ENCODE results near the gene RAPGEF4. TPM values are rescaled to one million over a fixed set of nuclear protein-coding genes. Genes with fewer than 3 reads are reported as not detected.

RAPGEF4 gene
- total and polyA plus RNA-seq, 4 donors: 6.4 to 33.5 (median 8.6) TPM

DNA sequence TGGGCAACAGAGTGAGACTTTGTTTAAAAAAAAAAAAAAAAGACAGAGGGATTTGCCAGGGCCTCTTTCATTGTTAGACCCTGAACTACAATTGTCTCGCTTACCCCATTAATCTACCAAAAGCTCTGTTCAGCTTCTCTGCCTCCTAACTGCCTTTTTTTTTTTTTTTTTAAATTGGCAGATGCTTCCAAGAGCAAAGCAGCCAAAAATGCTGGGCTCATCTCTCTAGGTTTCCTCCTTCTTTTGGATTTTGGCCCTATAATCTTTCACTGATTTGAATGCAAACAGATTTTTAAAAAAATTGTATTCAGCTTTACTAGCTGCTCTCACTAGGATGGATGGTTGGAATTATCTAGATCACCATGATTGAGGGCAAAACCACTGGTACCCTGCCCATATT lies 33.2 kb upstream of the RAPGEF4 start:
- ATAC-seq (ENCODE audit: insufficient read depth, low FRiP score): no peak
- H3K4me1 ChIP-seq (ENCODE audit: control insufficient read depth in 5 of 5, insufficient read depth in 5 of 5, low read length in 5 of 5): peaks cover 0 to 2% (median 0%) of the 10 kb centered on the region in 5 donors
- 89 to 100% methylated on average over 1 of the region's 1 CpG for WGBS, 2 donors
- no peaks in the 10 kb centered on the region for H3K36me3 ChIP-seq (ENCODE audit: control insufficient read depth in 4 of 4, insufficient read depth in 4 of 4, low read length in 4 of 4)
- H3K9ac ChIP-seq (ENCODE audit: insufficient read depth in 1 of 2, low read length in 2 of 2): no peak overlapping the region
- H3K27me3 ChIP-seq (ENCODE audit: control insufficient read depth in 3 of 3, insufficient read depth in 3 of 3, low read length in 2 of 3): peaks cover 0 to 2% (median 0%) of the 10 kb centered on the region in 3 donors
- no peak overlapping the region for H3K4me3 ChIP-seq
- TF ChIP-seq, protein P1, sequence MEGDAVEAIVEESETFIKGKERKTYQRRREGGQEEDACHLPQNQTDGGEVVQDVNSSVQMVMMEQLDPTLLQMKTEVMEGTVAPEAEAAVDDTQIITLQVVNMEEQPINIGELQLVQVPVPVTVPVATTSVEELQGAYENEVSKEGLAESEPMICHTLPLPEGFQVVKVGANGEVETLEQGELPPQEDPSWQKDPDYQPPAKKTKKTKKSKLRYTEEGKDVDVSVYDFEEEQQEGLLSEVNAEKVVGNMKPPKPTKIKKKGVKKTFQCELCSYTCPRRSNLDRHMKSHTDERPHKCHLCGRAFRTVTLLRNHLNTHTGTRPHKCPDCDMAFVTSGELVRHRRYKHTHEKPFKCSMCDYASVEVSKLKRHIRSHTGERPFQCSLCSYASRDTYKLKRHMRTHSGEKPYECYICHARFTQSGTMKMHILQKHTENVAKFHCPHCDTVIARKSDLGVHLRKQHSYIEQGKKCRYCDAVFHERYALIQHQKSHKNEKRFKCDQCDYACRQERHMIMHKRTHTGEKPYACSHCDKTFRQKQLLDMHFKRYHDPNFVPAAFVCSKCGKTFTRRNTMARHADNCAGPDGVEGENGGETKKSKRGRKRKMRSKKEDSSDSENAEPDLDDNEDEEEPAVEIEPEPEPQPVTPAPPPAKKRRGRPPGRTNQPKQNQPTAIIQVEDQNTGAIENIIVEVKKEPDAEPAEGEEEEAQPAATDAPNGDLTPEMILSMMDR (IDR thresholded peaks at IDR 0.05; ENCODE audit: control extremely low read depth, extremely low read depth): no peak
- no peaks in the 10 kb centered on the region for H3K9me3 ChIP-seq (ENCODE audit: control insufficient read depth in 4 of 4, insufficient read depth in 3 of 4, low read length in 3 of 4)
- DNase-seq: peak in 2 of 3 donors; percentile 29 to 49
- H3K27ac ChIP-seq (ENCODE audit: low read depth in 1 of 2, low read length in 1 of 2): no peak overlapping the region

DNA sequence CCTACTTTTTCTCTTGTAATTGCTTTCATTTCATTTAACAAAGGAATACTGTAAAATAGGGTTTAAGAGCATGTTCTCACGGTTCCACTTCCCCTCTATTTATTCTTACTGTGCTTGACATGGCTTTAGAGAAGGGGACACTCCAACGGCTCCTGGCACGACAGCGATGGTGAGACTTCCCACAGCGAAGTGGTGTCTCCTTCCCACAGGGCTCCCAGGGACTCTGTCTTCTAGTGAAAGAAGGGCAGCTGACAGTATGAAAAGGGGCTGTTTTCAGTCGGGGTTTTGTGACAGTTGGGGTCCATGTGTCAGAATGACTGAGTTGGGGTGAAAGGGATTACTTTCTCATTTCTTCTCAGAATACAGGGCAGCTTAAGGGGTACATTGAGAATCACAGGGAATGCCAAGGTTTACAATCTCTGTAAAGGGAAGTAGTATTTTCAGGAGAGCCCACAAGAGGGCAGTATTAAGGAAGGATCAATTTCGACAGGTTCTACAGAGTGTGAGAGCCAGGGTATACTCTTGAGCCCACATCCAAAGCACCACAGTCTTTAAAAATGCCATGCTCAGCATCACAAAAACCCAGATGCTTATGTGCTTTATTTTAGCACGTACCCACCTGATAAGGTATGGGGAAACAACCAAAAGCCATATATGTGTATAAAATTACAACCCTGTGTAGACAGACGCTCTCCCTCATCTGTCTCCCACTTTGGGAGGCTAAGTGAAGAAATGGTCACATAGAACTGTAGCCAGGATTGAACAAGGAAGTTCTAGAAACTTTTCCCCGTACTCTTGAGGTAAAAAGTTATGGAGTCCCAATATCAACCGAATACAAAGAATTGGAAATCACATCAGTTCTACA lies 31.3 kb upstream of the RAPGEF4 start:
- no peak overlapping the region for H3K27ac ChIP-seq (ENCODE audit: low read depth in 1 of 2, low read length in 1 of 2)
- peak in 2 of 3 donors; percentile 23 to 29 for DNase-seq
- peaks cover 0 to 2% (median 0%) of the 10 kb centered on the region in 5 donors for H3K4me1 ChIP-seq (ENCODE audit: control insufficient read depth in 5 of 5, insufficient read depth in 5 of 5, low read length in 5 of 5)
- H3K9ac ChIP-seq (ENCODE audit: insufficient read depth in 1 of 2, low read length in 2 of 2): no peak overlapping the region
- no peaks in the 10 kb centered on the region for H3K27me3 ChIP-seq (ENCODE audit: control insufficient read depth in 3 of 3, insufficient read depth in 3 of 3, low read length in 2 of 3)
- WGBS, 2 donors: 57 to 67% methylated on average over 11 of the region's 11 CpGs
- no peaks in the 10 kb centered on the region for H3K9me3 ChIP-seq (ENCODE audit: control insufficient read depth in 4 of 4, insufficient read depth in 3 of 4, low read length in 3 of 4)
- H3K36me3 ChIP-seq (ENCODE audit: control insufficient read depth in 4 of 4, insufficient read depth in 4 of 4, low read length in 4 of 4): no peaks in the 10 kb centered on the region
- peak; percentile 41 for ATAC-seq (ENCODE audit: insufficient read depth, low FRiP score)
- H3K4me3 ChIP-seq: no peak overlapping the region
- TF ChIP-seq, protein P1 (IDR thresholded peaks at IDR 0.05; ENCODE audit: control extremely low read depth, extremely low read depth): no peak

DNA sequence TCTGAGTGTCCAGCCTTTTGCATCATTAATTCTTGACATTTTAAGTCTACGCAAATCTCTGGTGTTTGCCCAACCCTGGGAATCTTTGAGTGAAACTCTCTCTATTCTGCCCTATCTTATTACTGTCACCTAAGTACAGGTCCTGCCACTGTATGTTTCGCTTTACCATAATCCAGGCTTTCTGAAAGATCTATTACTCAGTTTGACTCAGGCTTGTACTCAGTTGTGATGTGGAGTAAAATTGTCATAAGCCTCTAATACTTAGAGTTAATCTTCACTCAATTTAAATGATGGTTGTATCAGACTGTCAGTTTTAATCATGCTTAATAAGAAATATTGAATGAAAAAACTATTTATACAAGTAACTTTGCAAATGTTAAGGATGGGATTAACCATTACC lies 30.3 kb upstream of the RAPGEF4 start:
- peaks cover 0 to 2% (median 0%) of the 10 kb centered on the region in 5 donors for H3K4me1 ChIP-seq (ENCODE audit: control insufficient read depth in 5 of 5, insufficient read depth in 5 of 5, low read length in 5 of 5)
- H3K4me3 ChIP-seq: no peak overlapping the region
- no peaks in the 10 kb centered on the region for H3K27me3 ChIP-seq (ENCODE audit: control insufficient read depth in 3 of 3, insufficient read depth in 3 of 3, low read length in 2 of 3)
- H3K9ac ChIP-seq (ENCODE audit: insufficient read depth in 1 of 2, low read length in 2 of 2): no peak overlapping the region
- no peaks in the 10 kb centered on the region for H3K9me3 ChIP-seq (ENCODE audit: control insufficient read depth in 4 of 4, insufficient read depth in 3 of 4, low read length in 3 of 4)
- TF ChIP-seq, protein P1 (IDR thresholded peaks at IDR 0.05; ENCODE audit: control extremely low read depth, extremely low read depth): no peak
- no peak for ATAC-seq (ENCODE audit: insufficient read depth, low FRiP score)
- H3K27ac ChIP-seq (ENCODE audit: low read depth in 1 of 2, low read length in 1 of 2): no peak overlapping the region
- WGBS, 2 donors: 78 to 96% methylated on average over 2 of the region's 2 CpGs
- no peaks in the 10 kb centered on the region for H3K36me3 ChIP-seq (ENCODE audit: control insufficient read depth in 4 of 4, insufficient read depth in 4 of 4, low read length in 4 of 4)
- DNase-seq: no peak
